ENCODE data around the gene SIPA1. TPM values are rescaled to one million over a fixed set of nuclear protein-coding genes. Genes with fewer than 3 reads are reported as not detected.
"Not testable (repeated sequence)": the region's sequence is repeated elsewhere in the genome, so short reads cannot be mapped to it uniquely, and the experiment has no call there.

Gene SIPA1
- total RNA-seq, 1 donor = 154 TPM

- no peak for DNase-seq (ENCODE audit: low read depth in 2 of 3, low spot score in 2 of 3)
Measured at GRCh38 chr11:65654375-65655349, 16.8 kb downstream of the SIPA1 start.

GRCh38 chr11:65655570-65656332, 17.9 kb downstream of the SIPA1 start:
- DNase-seq (ENCODE audit: low read depth in 2 of 3, low spot score in 2 of 3) = no peak

GRCh38 chr11:65657426-65657825, 19.5 kb downstream of the SIPA1 start:
- DNase-seq (ENCODE audit: low read depth in 2 of 3, low spot score in 2 of 3) = no peak

- DNase-seq (ENCODE audit: low read depth in 2 of 3, low spot score in 2 of 3) = no peak
Measured at GRCh38 chr11:65658174-65659021, 20.5 kb downstream of the SIPA1 start.

GRCh38 chr11:65660038-65660437, 22.1 kb downstream of the SIPA1 start:
- no peak for DNase-seq (ENCODE audit: low read depth in 2 of 3, low spot score in 2 of 3)

GRCh38 chr11:65660908-65661307, 23.0 kb downstream of the SIPA1 start:
- not testable (repeated sequence) for DNase-seq (ENCODE audit: low read depth in 2 of 3, low spot score in 2 of 3)

- no peak for DNase-seq (ENCODE audit: low read depth in 2 of 3, low spot score in 2 of 3)
Measured at GRCh38 chr11:65661599-65662246, 23.8 kb downstream of the SIPA1 start.

GRCh38 chr11:65662247-65662798, 24.4 kb downstream of the SIPA1 start:
- DNase-seq (ENCODE audit: low read depth in 2 of 3, low spot score in 2 of 3) = no peak

- DNase-seq (ENCODE audit: low read depth in 2 of 3, low spot score in 2 of 3) = peak; percentile 79 to 96 (median 96)
Measured at GRCh38 chr11:65662799-65663638, 25.1 kb downstream of the SIPA1 start, which contains the start of gene RELA. Gene RELA, minus strand, starts transcription at chr11:65662916. Its CDS starts 84 bp downstream, at chr11:65662832.

- DNase-seq (ENCODE audit: low read depth in 2 of 3, low spot score in 2 of 3) = peak in 2 of 3 donors; percentile 18 to 31
Measured at GRCh38 chr11:65663639-65664200, 25.8 kb downstream of the SIPA1 start.

- no peak for DNase-seq (ENCODE audit: low read depth in 2 of 3, low spot score in 2 of 3)
Measured at GRCh38 chr11:65672180-65672860, 34.4 kb downstream of the SIPA1 start.

GRCh38 chr11:65672982-65673381, 35.1 kb downstream of the SIPA1 start:
- no peak for DNase-seq (ENCODE audit: low read depth in 2 of 3, low spot score in 2 of 3)

GRCh38 chr11:65680192-65680743, 42.4 kb downstream of the SIPA1 start:
- DNase-seq (ENCODE audit: low read depth in 2 of 3, low spot score in 2 of 3) = no peak

GRCh38 chr11:65683480-65683879, 45.6 kb downstream of the SIPA1 start:
- not testable (repeated sequence) for DNase-seq (ENCODE audit: low read depth in 2 of 3, low spot score in 2 of 3)

GRCh38 chr11:65685981-65686380, 48.1 kb downstream of the SIPA1 start:
- no peak for DNase-seq (ENCODE audit: low read depth in 2 of 3, low spot score in 2 of 3)

GRCh38 chr11:65691847-65692246, 53.9 kb downstream of the SIPA1 start:
- DNase-seq (ENCODE audit: low read depth in 2 of 3, low spot score in 2 of 3) = not testable (repeated sequence)

- no peak for DNase-seq (ENCODE audit: low read depth in 2 of 3, low spot score in 2 of 3)
Measured at GRCh38 chr11:65692367-65692766, 54.5 kb downstream of the SIPA1 start.

Measured in hematopoietic multipotent progenitor cell (in vitro differentiated cells).